Stimulated activated CD4-positive, alpha-beta T cell treated with anti-CD3 and anti-CD28 coated beads, Interleukin-4, amount 100 ng/mL, for 1 hour (primary cell): Measurements from ENCODE around the gene ENAH.

Experiments used
- DNase-seq: peaks from one replicate; pipeline ENCODE4 v3.0.0-alpha.2; 2020

The ENAH gene

DNA sequence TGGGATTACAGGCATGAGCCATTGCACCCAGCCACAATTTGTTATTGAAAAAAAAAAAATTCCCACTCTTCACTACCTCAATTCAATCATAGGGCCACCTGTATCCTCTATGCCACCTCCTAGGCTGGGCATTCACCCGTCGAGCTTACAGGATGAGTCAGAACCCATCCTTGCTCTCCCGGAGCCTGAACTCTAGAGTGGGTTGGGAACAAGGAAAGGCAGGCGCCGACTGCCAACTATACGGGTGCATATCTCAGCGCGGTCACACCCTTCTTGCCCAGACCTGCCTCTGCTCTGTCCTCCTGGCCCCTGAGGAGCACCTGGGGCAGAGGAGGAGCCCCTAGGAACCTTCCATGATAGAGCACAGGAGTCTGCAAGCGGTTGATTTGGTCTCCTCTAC, 203.7 kb downstream of the ENAH start:
- DNase-seq = no peak

DNA sequence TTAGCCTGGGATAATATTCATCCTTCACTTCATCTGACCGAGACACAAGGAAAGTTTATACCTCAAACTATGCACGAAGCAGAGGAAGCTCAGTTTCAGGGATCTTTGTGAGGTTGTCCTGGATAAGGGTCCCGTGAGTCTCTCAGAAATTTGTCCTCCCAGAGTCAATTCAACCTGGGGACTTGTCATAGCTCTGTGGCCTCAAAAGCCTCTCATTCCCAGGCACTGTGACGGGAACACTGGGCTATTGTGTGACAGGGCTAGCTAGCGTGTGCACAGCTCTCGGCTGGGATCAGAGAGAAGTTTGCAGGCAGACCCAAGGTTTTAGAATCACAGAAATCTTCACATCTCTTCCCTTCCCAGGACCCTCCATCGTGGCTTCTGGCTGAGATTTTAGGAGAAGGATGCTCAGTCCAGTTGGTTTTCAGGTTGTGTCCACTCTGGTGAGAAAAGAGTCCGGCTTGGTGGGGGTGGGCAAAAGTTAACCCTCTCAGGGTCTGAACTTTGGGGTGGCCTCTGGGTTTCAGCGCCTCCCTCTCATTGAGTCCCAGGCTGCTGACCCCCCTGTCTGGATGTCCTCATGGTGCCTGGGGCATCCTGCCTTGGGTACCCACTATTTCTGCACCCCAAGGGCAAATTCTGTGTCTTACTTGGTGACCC, 204.6 kb downstream of the ENAH start:
- DNase-seq = no peak

GRCh38 chr1:225447650-225448089, 205.3 kb downstream of the ENAH start:
- DNase-seq = no peak

DNA sequence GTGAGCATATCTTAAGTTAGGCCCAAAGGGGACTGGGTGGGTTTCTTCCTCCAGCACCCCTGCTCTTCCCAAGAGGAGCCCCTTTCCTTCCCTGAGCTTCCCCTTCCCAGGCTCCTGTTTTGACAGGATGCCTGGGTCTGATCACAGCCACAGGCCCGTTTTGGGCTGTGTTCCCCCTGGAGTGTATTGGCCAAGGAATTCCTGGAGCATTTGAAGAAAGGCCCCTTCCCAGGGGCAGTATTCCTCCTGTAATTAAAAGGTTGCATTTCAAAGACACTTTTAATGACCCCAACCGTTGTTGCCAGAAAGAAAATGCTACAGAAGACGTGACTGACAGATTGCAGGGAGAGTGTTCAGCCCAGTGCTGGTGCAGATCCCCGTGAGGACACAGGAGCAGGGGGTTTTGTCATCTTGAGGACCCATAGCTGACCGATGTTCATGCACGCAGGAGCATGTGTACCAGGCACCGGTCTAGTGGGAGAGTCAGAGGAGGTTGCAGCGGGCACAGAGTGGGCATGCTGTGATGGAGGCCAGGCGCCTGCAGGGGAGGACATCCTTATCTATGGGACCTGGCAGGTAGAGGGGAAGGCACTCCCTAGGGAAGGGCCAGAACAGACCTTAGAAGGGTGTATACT, 205.8 kb downstream of the ENAH start:
- no peak for DNase-seq

DNA sequence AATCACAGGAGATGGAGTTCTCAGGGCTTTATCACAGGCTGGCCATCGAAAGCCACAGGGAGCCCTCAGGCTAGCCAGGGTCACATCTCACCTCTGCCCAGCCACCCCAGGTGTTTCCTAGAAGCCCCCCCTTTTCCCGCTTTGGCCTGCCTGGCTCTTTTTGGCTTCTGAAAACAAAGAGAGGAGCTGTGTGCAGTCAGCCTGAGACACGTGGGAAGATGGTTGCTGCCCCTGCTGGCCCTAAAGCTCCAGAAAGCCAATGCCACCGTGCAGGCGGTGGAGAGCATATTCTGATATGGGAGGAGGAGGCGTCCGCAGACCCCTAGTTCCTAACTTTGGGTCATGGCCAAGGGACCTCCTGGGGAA, 206.3 kb downstream of the ENAH start:
- DNase-seq = no peak

GRCh38 chr1:225445639-225446594, 207.0 kb downstream of the ENAH start:
- no peak for DNase-seq

DNA sequence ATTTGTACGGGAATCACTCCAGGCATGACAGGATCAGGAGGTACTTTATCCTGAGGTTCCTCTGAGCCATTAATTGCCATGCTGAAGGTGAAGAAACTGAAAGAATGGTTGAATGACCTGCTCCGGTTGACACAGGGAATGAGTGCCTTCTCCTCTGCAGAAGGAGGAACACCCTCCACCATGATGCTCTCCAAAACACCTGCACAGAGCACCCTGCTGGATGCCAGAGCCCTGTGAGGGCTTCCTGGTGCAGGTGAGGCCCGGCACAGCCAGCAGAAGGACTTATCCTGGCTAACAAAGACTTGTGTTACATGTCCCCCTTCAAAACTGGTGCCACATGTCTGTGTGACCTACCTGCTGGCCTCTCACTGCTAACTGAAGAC, 210.8 kb downstream of the ENAH start:
- DNase-seq = no peak

GRCh38 chr1:225441314-225442122, 211.4 kb downstream of the ENAH start:
- DNase-seq = no peak

- DNase-seq = no peak
Measured at GRCh38 chr1:225440380-225441221, 212.3 kb downstream of the ENAH start.

DNA sequence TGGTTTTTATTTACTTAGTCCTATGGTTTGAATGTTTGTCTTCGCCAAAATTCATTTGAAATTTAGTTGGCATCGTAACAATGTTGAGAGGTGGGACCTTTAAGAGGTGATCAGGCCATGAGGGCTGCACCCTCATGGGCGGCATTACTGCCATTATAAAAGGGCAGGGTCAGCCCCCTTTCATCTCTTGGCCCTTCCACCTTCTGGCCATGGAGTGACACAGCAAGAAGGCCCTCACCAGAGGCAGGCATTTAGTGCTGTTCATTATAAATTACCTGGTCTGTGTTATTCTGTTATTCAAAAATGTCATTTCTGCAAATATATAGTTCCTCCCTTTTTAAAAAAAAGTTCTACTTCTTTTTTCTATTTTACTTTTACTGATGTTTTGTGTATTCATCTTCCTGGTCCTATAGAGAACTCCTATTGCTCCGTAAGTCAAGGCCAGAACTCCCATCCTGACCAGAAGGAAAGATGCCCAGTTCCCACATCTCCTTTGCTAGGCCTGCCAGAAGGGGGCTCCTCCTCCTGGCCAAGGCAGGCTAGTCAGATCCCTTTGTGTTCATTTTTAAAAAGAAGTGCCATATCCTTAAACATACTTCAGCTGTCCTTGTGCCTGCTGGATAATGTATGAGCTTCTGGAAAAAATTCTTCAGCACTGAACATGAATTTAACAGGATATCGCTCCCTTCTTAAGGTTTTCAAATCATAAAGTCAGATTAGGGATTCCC, 215.0 kb downstream of the ENAH start:
- DNase-seq = no peak
